Activated CD4-positive, alpha-beta memory T cell treated with anti-CD3 and anti-CD28 coated beads for 36 hours (primary cell): ENCODE measurements around the gene RAB13. TPM values are rescaled to one million over a fixed set of nuclear protein-coding genes. Genes with fewer than 3 reads are reported as not detected.

Experiments used
- CTCF ChIA-PET: fragments of 350-600 bp; sonication (Branson Sonifier 250); formaldehyde crosslinking; loops from one replicate; lab custom pipeline; 2021; ENCODE audit warnings: antibody characterized with exemption, inconsistent platforms; lab: Charles Lee
- POLR2A ChIA-PET: fragments of 350-600 bp; sonication (Branson Sonifier 250); formaldehyde crosslinking; loops from one replicate; lab custom pipeline; 2021; ENCODE audit warnings: antibody characterized with exemption; lab: Charles Lee
- DNase-seq: peaks from one replicate; pipeline ENCODE4 v3.0.0-alpha.2; 2020
- H3K27ac Mint-ChIP-seq: one replicate; pipeline ENCODE4 v1.8.0; 2021; ENCODE audit warnings: mixed read lengths
- H3K27me3 Mint-ChIP-seq: one replicate; pipeline ENCODE4 v1.8.0; 2021; ENCODE audit warnings: mixed read lengths
- H3K36me3 Mint-ChIP-seq: one replicate; pipeline ENCODE4 v1.8.0; 2021; ENCODE audit warnings: mixed read lengths
- H3K4me1 Mint-ChIP-seq: one replicate; pipeline ENCODE4 v1.8.0; 2021; ENCODE audit warnings: low read depth, mixed read lengths
- H3K4me3 Mint-ChIP-seq: one replicate; pipeline ENCODE4 v1.8.0; 2021; ENCODE audit warnings: mild to moderate bottlenecking, mixed read lengths
- H3K9me3 Mint-ChIP-seq: one replicate; pipeline ENCODE4 v1.8.0; 2021; ENCODE audit warnings: mixed read lengths
- intact Hi-C: fragments of 100-400 bp; cut with micrococcal nuclease; formaldehyde crosslinking; loops from one replicate; pipeline ENCODE4 v1.15.1; 2023
- total RNA-seq, 2 experiments: library from RNA; stranded (reverse); gene quantifications; one replicate each; pipeline ENCODE4 v1.2.3, GENCODE V29; 2021

The RAB13 gene
- total RNA-seq, 2 experiments from 2014 or later = 2.9 to 4.1 TPM

DNA sequence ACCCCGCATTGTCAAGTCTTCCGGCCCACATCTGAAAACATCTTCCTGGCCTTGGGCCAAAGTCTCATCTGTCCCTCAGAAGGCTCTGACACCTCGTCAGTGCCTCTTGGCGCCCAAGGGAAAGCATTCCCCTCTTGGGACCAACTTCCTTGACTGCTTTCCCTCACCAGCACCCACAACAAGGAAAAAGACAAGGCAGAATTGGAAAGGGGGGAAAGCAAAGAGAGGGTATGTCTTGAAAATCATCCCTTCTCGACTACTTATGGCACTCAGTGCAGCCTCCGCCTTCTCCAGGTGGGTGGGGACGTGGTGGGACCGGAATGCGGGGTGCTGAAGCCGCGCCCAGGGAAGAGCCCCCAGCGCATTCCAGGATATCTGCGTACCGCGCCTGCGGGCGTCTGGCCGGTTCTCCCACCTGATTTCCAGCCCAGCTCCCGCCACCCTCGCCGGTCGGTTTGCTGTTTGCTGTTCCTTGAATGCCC, 22.2 kb downstream of the RAB13 start:
- H3K9me3 Mint-ChIP-seq = no peaks in the 10 kb centered on the region
- H3K36me3 Mint-ChIP-seq = peaks cover 30% of the 10 kb centered on the region
- CTCF ChIA-PET = interaction anchor here (0.9 to 2.7 kb wide), 3 partner anchors 14 to 22 kb away, joined by 4 to 20 read pairs (median 18); partner anchors contain the start of genes DENND4B, JTB and RAB13
- no peaks in the 10 kb centered on the region for H3K27me3 Mint-ChIP-seq
- POLR2A ChIA-PET = interaction anchor here (0.8 to 2.8 kb wide), 6 partner anchors 12 to 40 kb away, joined by 3 to 19 read pairs (median 8); partner anchors contain the start of genes DENND4B, JTB and RPS27
- DNase-seq = no peak
- peak overlapping the region; percentile 76 for H3K4me3 Mint-ChIP-seq
- H3K4me1 Mint-ChIP-seq = peaks cover 47% of the 10 kb centered on the region
- peak overlapping the region; percentile 85 for H3K27ac Mint-ChIP-seq
- intact Hi-C loops = loop anchor here (10.0 kb wide), 3 partner anchors 311 to 471 kb away; partner anchors contain the start of genes HAX1, S100A3, S100A4 and S100A5

DNA sequence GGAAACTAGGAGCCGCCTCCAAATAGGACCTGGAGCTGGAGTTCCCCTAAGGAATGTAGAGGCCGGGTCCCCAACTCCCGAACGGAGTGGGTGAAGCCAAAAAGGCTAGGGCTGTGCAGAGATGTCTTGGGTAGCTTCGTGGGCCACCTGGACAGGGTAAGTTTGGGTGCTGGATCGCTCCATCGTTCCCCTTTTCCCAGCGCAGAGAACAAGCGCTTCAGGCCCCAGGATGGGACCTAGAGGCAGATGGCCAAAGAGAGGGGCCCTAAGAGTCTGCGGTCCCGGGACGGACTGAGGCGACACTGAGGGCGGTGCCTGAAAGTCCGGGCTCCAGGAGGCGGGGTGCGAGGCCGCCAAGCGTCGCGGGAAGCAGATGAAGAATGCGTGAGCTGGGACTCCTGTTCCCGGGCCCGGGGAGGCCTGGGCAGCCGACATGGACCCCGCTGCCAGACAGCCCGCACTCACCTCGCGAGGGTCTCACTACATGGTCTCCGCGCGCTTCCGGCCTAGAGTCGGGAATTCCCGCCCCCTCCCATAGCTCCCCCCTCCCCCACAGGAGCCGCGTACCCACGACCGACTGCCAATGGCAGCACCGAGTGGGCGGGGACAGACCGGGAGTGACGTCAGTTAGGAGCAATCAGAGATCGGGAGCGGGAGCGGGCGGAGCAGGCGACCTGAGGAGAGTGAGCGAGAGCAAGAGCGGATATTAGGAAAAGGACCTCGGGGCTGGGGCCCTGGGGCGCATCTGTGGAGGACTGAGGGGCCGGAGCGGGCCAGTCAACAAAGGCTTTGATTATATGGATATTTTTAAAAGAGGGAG, 22.9 kb downstream of the RAB13 start, which contains the start of gene SLC39A1:
Gene SLC39A1 (minus strand): TSS at position 508 of the 820 bp plus-strand sequence. CDS start 822 bp downstream, outside the sequence.
- peaks cover 48% of the 10 kb centered on the region for H3K4me1 Mint-ChIP-seq

GRCh38 chr1:153962088-153963029, 23.8 kb downstream of the RAB13 start:
- Mint-ChIP-seq H3K4me3 (peak overlapping the region; percentile 76), H3K27me3 (no peaks in the 10 kb centered on the region), H3K27ac (peak overlapping the region; percentile 85), H3K9me3 (no peaks in the 10 kb centered on the region), H3K4me1 (peaks cover 42% of the 10 kb centered on the region), H3K36me3 (peaks cover 34% of the 10 kb centered on the region)
- peak; percentile 51 for DNase-seq
- CTCF ChIA-PET = interaction anchor here (2.6 to 2.7 kb wide), 2 partner anchors 17 to 24 kb away, joined by 18 to 20 read pairs; partner anchors contain the start of genes DENND4B and RAB13
- POLR2A ChIA-PET = interaction anchor here (0.7 to 2.8 kb wide), 10 partner anchors 11 to 258 kb away, joined by 3 to 19 read pairs (median 4); partner anchors contain the start of genes DENND4B, JTB, RPS27 and UBAP2L
- intact Hi-C loops = loop anchor here (10.0 kb wide), 3 partner anchors 312 to 472 kb away; partner anchors contain the start of genes HAX1, S100A3, S100A4 and S100A5

More for the DNA sequence above, 22.9 kb downstream of the RAB13 start, which contains the start of gene SLC39A1:
- Mint-ChIP-seq H3K9me3 (no peaks in the 10 kb centered on the region), H3K4me3 (peak within 1 kb of the TSS; percentile 76), H3K36me3 (peaks cover 30% of the 10 kb centered on the region), H3K27me3 (no peaks in the 10 kb centered on the region), H3K27ac (peak within 1 kb of the TSS; percentile 85)
- POLR2A ChIA-PET = interaction anchor here (0.7 to 2.8 kb wide), 9 partner anchors 10 to 257 kb away, joined by 3 to 19 read pairs (median 6); partner anchors contain the start of genes DENND4B, JTB, RPS27 and UBAP2L
- DNase-seq = peak; percentile 98
- intact Hi-C loops = loop anchor here (10.0 kb wide), 3 partner anchors 312 to 472 kb away; partner anchors contain the start of genes HAX1, S100A3, S100A4 and S100A5
- CTCF ChIA-PET = interaction anchor here (0.9 to 2.7 kb wide), 3 partner anchors 14 to 23 kb away, joined by 4 to 20 read pairs (median 18); partner anchors contain the start of genes DENND4B, JTB and RAB13

GRCh38 chr1:153961421-153961820, 24.7 kb downstream of the RAB13 start:
- Mint-ChIP-seq H3K36me3 (peaks cover 28% of the 10 kb centered on the region), H3K9me3 (no peaks in the 10 kb centered on the region), H3K27ac (peak overlapping the region; percentile 85), H3K4me3 (peak overlapping the region; percentile 76), H3K27me3 (no peaks in the 10 kb centered on the region), H3K4me1 (peaks cover 49% of the 10 kb centered on the region)
- ChIA-PET POLR2A (interaction anchor here (0.9 to 1.0 kb wide), 2 partner anchors 12 to 29 kb away, joined by 3 read pairs; partner anchors contain the start of gene RPS27), CTCF (interaction anchor here (1.4 kb wide), 1 partner anchor 15 kb away, joined by 3 read pairs; the partner anchor contains the start of gene DENND4B)
- DNase-seq = no peak
- intact Hi-C loops = loop anchor here (10.0 kb wide), 3 partner anchors 313 to 473 kb away; partner anchors contain the start of genes HAX1, S100A3, S100A4 and S100A5

GRCh38 chr1:153960206-153960605, 25.9 kb downstream of the RAB13 start:
- intact Hi-C loops = loop anchor here (10.0 kb wide), 3 partner anchors 315 to 475 kb away; partner anchors contain the start of genes HAX1, S100A3, S100A4 and S100A5
- peaks cover 26% of the 10 kb centered on the region for H3K36me3 Mint-ChIP-seq
- ChIA-PET POLR2A (no interaction called here), CTCF (interaction anchor here (2.4 kb wide), 1 partner anchor 14 kb away, joined by 13 read pairs; the partner anchor contains the start of gene DENND4B)
- H3K4me1 Mint-ChIP-seq = peaks cover 49% of the 10 kb centered on the region
- H3K9me3 Mint-ChIP-seq = no peaks in the 10 kb centered on the region
- H3K4me3 Mint-ChIP-seq = no peak overlapping the region
- DNase-seq = no peak
- peak overlapping the region; percentile 26 for H3K27ac Mint-ChIP-seq
- H3K27me3 Mint-ChIP-seq = no peaks in the 10 kb centered on the region

GRCh38 chr1:153959454-153959853, 26.7 kb downstream of the RAB13 start:
- Mint-ChIP-seq H3K27ac (peak overlapping the region; percentile 26), H3K36me3 (peaks cover 26% of the 10 kb centered on the region), H3K27me3 (no peaks in the 10 kb centered on the region), H3K9me3 (no peaks in the 10 kb centered on the region), H3K4me3 (no peak overlapping the region), H3K4me1 (peaks cover 49% of the 10 kb centered on the region)
- intact Hi-C loops = loop anchor here (2.0 to 5.0 kb wide), 2 partner anchors 37 to 327 kb away; partner anchors contain the start of genes CHTOP and GATAD2B
- POLR2A ChIA-PET = interaction anchor here (0.7 to 4.1 kb wide), 6 partner anchors 7 to 32 kb away, joined by 3 to 23 read pairs (median 4); partner anchors contain the start of genes CREB3L4, DENND4B and JTB
- DNase-seq = no peak
- CTCF ChIA-PET = interaction anchor here (1.2 to 2.4 kb wide), 3 partner anchors 8 to 28 kb away, joined by 4 to 13 read pairs (median 6); partner anchors contain the start of genes CREB3L4 and DENND4B

GRCh38 chr1:153958961-153959260, 27.2 kb downstream of the RAB13 start:
- CTCF ChIA-PET = interaction anchor here (1.0 to 2.4 kb wide), 4 partner anchors 9 to 28 kb away, joined by 3 to 13 read pairs (median 5); partner anchors contain the start of genes CREB3L4, DENND4B and RAB13
- H3K27me3 Mint-ChIP-seq = no peaks in the 10 kb centered on the region
- peak overlapping the region; percentile 96 for H3K27ac Mint-ChIP-seq
- H3K4me1 Mint-ChIP-seq = peaks cover 50% of the 10 kb centered on the region
- peak overlapping the region; percentile 97 for H3K4me3 Mint-ChIP-seq
- H3K9me3 Mint-ChIP-seq = no peaks in the 10 kb centered on the region
- H3K36me3 Mint-ChIP-seq = peaks cover 31% of the 10 kb centered on the region
- POLR2A ChIA-PET = interaction anchor here (0.7 to 4.1 kb wide), 7 partner anchors 7 to 33 kb away, joined by 3 to 23 read pairs (median 4); partner anchors contain the start of genes CREB3L4, DENND4B, JTB and RPS27
- intact Hi-C loops = loop anchor here (1.0 to 5.0 kb wide), 7 partner anchors 8 to 327 kb away; partner anchors contain the start of genes CHTOP, CREB3L4, GATAD2B and JTB
- no peak for DNase-seq

DNA sequence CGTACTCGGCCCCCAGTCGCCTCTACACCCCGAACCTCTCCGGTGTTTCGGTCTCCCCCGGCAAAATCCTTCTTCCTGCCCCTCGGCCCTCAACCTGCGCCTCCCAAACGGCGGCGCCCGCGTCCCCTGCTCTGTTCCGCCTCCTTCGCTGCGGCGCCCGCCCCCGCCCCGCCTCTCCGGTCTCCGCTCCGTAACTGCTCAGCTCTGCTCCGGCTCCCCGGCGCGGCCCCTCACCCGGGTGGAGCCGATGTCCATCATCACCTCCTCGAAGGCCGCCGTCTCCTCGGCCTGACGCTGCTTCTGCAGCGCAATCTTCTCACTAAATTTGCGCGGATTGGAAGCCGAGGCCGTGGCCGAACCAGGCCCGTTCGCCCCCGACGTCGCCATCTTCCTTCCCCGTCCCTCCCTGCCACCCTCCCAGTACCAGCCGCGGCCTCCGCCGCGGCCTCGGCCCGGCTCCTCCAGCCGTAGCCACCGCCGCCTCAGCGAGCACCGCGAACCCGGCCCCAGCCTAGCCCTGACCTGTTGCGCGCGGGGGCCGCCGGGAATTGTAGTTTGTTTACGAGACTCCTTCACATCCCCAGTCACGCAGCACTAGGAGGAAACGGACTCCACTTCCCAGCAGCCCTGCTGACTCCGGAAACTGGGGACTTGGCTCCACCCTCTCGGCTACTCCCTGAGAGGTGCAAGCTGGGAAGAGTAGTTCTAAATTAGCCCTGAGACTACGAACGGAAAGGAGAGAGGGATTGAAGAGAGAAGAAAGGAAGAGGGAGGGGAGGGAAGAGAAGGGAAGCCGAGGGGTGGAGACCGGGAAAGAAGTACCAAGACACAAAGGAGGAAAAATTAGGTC, 27.8 kb downstream of the RAB13 start, which contains the start of gene CRTC2:
Gene CRTC2 (minus strand): TSS at position 502 of the 850 bp plus-strand sequence. CDS start 115 bp downstream, at position 387.
- ChIA-PET POLR2A (interaction anchor here (0.7 to 4.1 kb wide), 8 partner anchors 8 to 36 kb away, joined by 3 to 23 read pairs (median 4); partner anchors contain the start of genes CREB3L4, DENND4B, JTB and RPS27), CTCF (interaction anchor here (1.0 to 2.4 kb wide), 4 partner anchors 9 to 29 kb away, joined by 3 to 13 read pairs (median 5); partner anchors contain the start of genes CREB3L4, DENND4B and RAB13)
- Mint-ChIP-seq H3K4me3 (peak within 1 kb of the TSS; percentile 97), H3K36me3 (peaks cover 33% of the 10 kb centered on the region), H3K4me1 (peaks cover 51% of the 10 kb centered on the region), H3K9me3 (no peaks in the 10 kb centered on the region), H3K27ac (peak within 1 kb of the TSS; percentile 96), H3K27me3 (no peaks in the 10 kb centered on the region)
- intact Hi-C loops = loop anchor here (1.0 to 5.0 kb wide), 7 partner anchors 9 to 326 kb away; partner anchors contain the start of genes CHTOP, CREB3L4, GATAD2B and JTB
- peak; percentile 99 for DNase-seq

GRCh38 chr1:153957744-153958110, 28.4 kb downstream of the RAB13 start:
- peak overlapping the region; percentile 97 for H3K4me3 Mint-ChIP-seq
- no peaks in the 10 kb centered on the region for H3K9me3 Mint-ChIP-seq
- H3K27me3 Mint-ChIP-seq = no peaks in the 10 kb centered on the region
- CTCF ChIA-PET = interaction anchor here (1.0 to 2.4 kb wide), 3 partner anchors 11 to 92 kb away, joined by 3 to 31 read pairs (median 13); partner anchors contain the start of gene DENND4B
- H3K4me1 Mint-ChIP-seq = peaks cover 51% of the 10 kb centered on the region
- H3K27ac Mint-ChIP-seq = peak overlapping the region; percentile 96
- POLR2A ChIA-PET = interaction anchor here (1.2 to 4.1 kb wide), 4 partner anchors 9 to 36 kb away, joined by 3 to 23 read pairs (median 17); partner anchors contain the start of genes CREB3L4 and DENND4B
- H3K36me3 Mint-ChIP-seq = peaks cover 35% of the 10 kb centered on the region
- DNase-seq = peak; percentile 65
- intact Hi-C loops = loop anchor here (1.0 to 5.0 kb wide), 7 partner anchors 10 to 325 kb away; partner anchors contain the start of genes CHTOP, CREB3L4, GATAD2B and JTB
